Stimulated activated naive CD8-positive, alpha-beta T cell treated with anti-CD3 and anti-CD28 coated beads, Interleukin-15, Interleukin-2, amounts not matched to agents 100 ng/mL and 50 ng/mL, for 24 hours (primary cell): Measurements from ENCODE around the gene NID2.
A peak's percentile ranks its signal among the peaks of the same experiment; 100 is the strongest.

Source experiments
- H3K27ac Mint-ChIP-seq: one replicate; pipeline ENCODE4 v1.8.0; 2021; ENCODE audit warnings: mild to moderate bottlenecking, mixed read lengths
- H3K27me3 Mint-ChIP-seq: one replicate; pipeline ENCODE4 v1.8.0; 2021; ENCODE audit warnings: mixed read lengths
- H3K36me3 Mint-ChIP-seq: one replicate; pipeline ENCODE4 v1.8.0; 2021; ENCODE audit warnings: low read depth, mixed read lengths
- H3K4me1 Mint-ChIP-seq: one replicate; pipeline ENCODE4 v1.8.0; 2021; ENCODE audit warnings: low read depth, mixed read lengths
- H3K4me3 Mint-ChIP-seq: one replicate; pipeline ENCODE4 v1.8.0; 2021; ENCODE audit warnings: mild to moderate bottlenecking, mixed read lengths
- H3K9me3 Mint-ChIP-seq: one replicate; pipeline ENCODE4 v1.8.0; 2021; ENCODE audit warnings: mixed read lengths

The NID2 gene

GRCh38 chr14:51999084-51999483, 69.8 kb downstream of the NID2 start:
- no peak overlapping the region for H3K4me3 Mint-ChIP-seq
- H3K9me3 Mint-ChIP-seq, result no peaks in the 10 kb centered on the region
- peaks cover 80% of the 10 kb centered on the region for H3K36me3 Mint-ChIP-seq
- no peaks in the 10 kb centered on the region for H3K27me3 Mint-ChIP-seq
- H3K27ac Mint-ChIP-seq, result no peak overlapping the region
- H3K4me1 Mint-ChIP-seq, result peaks cover 19% of the 10 kb centered on the region

DNA sequence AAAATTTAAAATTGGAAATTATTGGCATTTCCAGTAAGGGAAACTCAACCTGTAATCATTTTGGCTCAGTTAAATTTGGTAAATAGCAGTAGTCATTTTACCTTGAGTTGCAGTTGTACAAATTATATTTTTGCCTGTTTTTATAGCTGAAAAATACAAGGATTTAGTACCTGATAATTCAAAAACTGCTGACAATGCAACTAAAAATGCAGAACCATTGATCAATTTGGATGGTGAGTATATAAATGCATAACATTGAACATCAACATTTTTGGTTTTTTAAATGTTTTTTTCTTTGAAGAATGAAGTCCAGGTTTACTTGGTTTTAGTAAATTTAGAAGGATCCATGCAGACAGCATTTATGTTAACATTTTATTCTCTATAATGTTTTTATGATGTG, 70.5 kb downstream of the NID2 start:
- Mint-ChIP-seq H3K36me3 (peaks cover 83% of the 10 kb centered on the region), H3K9me3 (no peaks in the 10 kb centered on the region), H3K27ac (no peak overlapping the region), H3K27me3 (no peaks in the 10 kb centered on the region), H3K4me1 (peaks cover 26% of the 10 kb centered on the region), H3K4me3 (no peak overlapping the region)

GRCh38 chr14:51996148-51996746, 72.6 kb downstream of the NID2 start:
- no peak overlapping the region for H3K27ac Mint-ChIP-seq
- no peaks in the 10 kb centered on the region for H3K9me3 Mint-ChIP-seq
- peaks cover 82% of the 10 kb centered on the region for H3K36me3 Mint-ChIP-seq
- H3K27me3 Mint-ChIP-seq, result no peaks in the 10 kb centered on the region
- no peak overlapping the region for H3K4me3 Mint-ChIP-seq
- H3K4me1 Mint-ChIP-seq, result peaks cover 43% of the 10 kb centered on the region

DNA sequence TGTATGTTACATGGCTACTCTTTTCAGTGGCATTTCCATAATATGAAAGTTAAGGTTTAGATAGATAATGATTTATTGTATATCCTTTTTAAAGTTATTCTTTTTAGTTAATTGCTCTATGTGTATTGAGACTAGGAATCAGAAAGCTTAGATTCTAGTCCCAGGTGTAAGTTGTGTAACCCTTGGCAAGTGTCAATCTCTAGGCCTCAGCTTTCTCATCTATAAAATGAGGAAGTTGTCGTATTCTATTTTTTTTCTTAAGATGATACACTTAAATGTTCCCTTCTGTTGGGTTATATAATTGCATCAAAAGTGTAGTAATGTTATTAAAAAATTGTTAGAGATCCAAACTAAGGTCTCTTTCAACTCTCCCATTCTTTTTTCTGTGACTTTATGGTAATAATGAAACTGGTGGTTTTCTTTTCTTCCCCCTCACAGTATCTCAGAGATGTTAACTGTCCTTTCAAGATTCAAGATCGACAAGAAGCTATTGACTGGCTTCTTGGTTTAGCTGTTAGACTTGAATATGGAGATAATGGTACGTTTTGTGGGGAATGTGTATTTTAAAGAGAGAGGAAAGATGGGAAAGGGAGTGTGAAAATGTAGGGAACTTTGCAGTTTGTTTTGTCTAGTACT, 75.5 kb downstream of the NID2 start:
- H3K4me3 Mint-ChIP-seq, result no peak overlapping the region
- H3K4me1 Mint-ChIP-seq, result peaks cover 59% of the 10 kb centered on the region
- H3K36me3 Mint-ChIP-seq, result peaks cover 64% of the 10 kb centered on the region
- no peaks in the 10 kb centered on the region for H3K9me3 Mint-ChIP-seq
- no peaks in the 10 kb centered on the region for H3K27me3 Mint-ChIP-seq
- H3K27ac Mint-ChIP-seq, result peak overlapping the region; percentile 4

DNA sequence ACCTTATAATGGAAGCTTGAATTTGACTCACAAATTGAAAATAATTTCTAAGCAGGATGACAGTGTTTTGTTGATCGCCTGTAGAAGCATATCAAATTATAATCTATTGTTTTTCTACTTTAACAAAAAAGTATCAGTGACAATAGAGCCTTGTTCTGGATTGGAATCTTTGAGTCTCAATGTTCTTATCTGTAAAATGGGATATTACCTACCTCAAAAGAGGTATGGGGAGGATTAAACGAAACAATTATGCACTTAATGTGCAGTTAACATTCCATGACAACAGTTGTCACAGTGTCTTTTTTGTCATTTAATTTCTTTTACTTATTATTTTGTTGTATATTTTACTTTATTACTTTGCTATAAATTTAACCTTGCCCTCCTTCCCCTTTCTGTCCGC, 78.4 kb downstream of the NID2 start:
- Mint-ChIP-seq H3K4me1 (peaks cover 52% of the 10 kb centered on the region), H3K9me3 (no peaks in the 10 kb centered on the region), H3K4me3 (peak overlapping the region; percentile 98), H3K27ac (no peak overlapping the region), H3K36me3 (peaks cover 47% of the 10 kb centered on the region), H3K27me3 (no peaks in the 10 kb centered on the region)

DNA sequence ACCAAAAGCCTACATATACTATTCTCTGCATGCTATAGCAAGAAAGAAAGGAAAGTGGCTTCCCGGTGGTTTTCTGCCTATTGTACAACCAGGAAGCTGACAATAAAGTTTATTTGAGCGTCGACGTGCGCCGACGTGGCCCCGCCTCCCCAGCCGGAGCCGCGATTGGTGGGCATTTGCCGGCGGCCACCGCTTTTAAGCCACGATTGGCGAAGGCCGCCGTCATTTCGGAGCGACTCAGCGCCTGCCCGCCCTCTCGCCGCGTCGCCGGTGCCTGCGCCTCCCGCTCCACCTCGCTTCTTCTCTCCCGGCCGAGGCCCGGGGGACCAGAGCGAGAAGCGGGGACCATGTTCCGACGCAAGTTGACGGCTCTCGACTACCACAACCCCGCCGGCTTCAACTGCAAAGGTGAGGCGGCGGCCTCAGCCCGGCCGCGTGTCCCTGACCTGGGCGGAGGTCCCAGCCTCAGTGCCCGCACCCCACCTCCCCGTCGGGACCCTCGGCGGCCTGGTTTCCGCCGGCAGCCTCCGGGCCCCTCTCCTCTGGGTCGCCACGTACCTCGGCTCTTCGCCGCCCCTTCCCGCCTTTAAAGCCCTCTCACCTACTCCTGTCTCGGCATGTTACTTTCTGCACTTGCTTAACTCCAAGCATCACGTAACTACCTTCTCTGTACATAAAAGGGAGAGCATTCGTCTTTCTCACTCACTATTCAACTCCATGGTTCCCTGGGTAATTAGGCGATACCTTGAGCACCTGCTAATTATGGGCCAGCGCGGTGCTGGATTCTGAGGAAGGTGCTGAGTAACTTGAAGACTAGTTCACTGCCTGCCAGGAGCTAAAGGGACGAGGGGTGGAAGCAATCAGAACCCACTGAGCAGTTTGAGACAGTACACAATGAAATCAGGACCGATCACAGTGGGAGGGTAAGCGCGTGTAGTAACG, 79.3 kb downstream of the NID2 start, which contains the start of gene RTRAF:
TSS of gene RTRAF (plus strand) at position 254 of the 942 bp plus-strand sequence. CDS start at position 348, 94 bp downstream.
- Mint-ChIP-seq H3K27ac (peak within 1 kb of the TSS; percentile 95), H3K27me3 (no peaks in the 10 kb centered on the region), H3K36me3 (peaks cover 38% of the 10 kb centered on the region), H3K4me3 (peak within 1 kb of the TSS; percentile 98), H3K9me3 (no peaks in the 10 kb centered on the region), H3K4me1 (peaks cover 49% of the 10 kb centered on the region)

DNA sequence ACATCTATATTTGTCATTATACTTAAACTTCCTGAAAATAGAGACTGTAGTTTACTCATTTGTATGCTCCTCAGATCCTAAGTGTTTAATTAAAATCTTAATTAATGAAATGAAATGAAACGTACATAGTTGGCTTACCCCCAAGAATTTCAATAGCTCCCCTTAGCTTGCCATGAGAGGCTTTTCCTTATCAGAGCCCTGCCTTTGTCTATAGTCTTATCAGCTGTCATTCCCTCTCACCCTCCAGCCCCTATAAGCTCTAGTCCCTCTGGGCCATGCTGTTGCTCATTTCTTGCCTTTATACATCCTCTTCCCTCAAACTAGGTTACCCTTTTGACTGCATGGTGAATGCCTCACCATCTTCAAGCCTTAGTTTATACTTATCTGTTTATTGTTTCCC, 80.6 kb downstream of the NID2 start:
- Mint-ChIP-seq H3K4me1 (peaks cover 37% of the 10 kb centered on the region), H3K36me3 (peaks cover 25% of the 10 kb centered on the region), H3K27me3 (no peaks in the 10 kb centered on the region), H3K9me3 (no peaks in the 10 kb centered on the region), H3K4me3 (peak overlapping the region; percentile 98), H3K27ac (peak overlapping the region; percentile 89)

DNA sequence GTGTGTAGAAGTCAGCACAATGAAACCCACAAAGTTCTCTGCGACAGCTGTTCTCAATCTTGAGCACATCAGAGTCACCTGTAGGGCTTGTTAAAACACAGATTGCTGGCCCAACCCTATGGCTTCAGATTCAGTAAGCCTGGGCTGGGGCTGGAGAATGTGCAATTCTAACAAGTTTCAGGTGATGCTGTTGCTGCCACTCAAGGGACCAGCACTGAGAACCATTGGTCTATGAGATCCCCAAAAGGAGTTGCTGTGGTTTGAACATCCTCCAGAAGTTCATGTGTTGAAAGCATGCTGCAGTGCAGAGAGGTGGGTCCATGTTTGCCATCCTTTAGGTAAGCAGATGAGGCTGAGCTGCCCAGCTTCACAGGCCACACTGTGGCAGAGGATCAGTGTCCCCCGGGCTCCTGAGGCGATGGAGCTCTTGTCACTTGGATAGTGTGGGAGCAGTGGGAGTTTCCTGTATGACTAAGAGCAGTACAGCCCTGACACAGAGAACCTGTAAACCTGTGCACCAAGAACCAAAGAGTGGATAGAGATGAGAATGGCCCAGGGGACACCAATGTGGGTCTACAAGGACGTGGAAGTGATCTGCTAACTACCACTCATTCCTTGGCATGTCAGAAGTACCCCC, 87.5 kb downstream of the NID2 start:
- H3K36me3 Mint-ChIP-seq, result no peaks in the 10 kb centered on the region
- H3K4me1 Mint-ChIP-seq, result no peaks in the 10 kb centered on the region
- no peak overlapping the region for H3K27ac Mint-ChIP-seq
- H3K4me3 Mint-ChIP-seq, result no peak overlapping the region
- H3K27me3 Mint-ChIP-seq, result no peaks in the 10 kb centered on the region
- H3K9me3 Mint-ChIP-seq, result no peaks in the 10 kb centered on the region

- no peaks in the 10 kb centered on the region for H3K4me1 Mint-ChIP-seq
- no peaks in the 10 kb centered on the region for H3K27me3 Mint-ChIP-seq
- no peak overlapping the region for H3K4me3 Mint-ChIP-seq
- H3K36me3 Mint-ChIP-seq, result no peaks in the 10 kb centered on the region
- H3K27ac Mint-ChIP-seq, result no peak overlapping the region
- H3K9me3 Mint-ChIP-seq, result no peaks in the 10 kb centered on the region
These were observed 89.7 kb downstream of the NID2 start for GRCh38 chr14:51979088-51979709.

DNA sequence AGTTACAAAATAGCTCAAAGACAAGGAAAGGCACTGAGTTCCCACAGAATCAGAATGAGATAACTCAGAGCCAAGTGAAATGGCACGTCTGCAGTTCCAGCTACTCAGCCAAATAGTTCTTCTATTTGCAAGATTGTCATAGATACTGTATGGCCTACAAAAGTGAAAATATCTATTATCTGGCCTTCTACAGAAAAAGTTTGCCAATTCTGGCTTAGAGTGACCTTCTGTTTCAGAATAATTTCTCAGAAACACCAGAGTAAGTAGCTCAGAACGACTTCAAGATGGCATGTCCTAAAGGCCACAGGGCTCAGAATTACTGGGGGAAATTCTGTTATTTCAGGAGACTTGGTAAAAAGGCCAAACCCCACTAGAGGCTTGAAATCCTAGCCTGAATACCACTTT, 90.2 kb downstream of the NID2 start:
- Mint-ChIP-seq H3K27ac (no peak overlapping the region), H3K36me3 (no peaks in the 10 kb centered on the region), H3K4me3 (no peak overlapping the region), H3K27me3 (no peaks in the 10 kb centered on the region), H3K4me1 (no peaks in the 10 kb centered on the region), H3K9me3 (no peaks in the 10 kb centered on the region)

DNA sequence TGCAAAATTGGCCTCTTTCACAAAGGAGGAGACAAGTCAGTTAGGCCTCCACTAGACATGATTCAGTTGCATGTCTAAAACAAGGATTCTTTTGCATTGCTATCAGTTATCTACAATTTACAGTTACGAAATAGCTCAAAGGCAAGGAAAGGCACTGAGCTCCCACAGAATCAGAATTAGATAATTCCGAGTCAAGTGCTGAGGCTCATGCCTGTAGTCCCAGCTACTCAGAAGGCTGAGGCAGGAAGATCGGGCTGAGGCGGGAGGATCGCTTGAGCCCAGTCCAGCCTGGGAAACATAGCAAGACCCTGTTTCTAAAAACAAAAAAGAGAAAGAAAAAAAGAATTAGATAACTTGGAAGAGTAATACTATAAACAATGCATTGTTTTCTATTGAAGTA, 91.8 kb downstream of the NID2 start:
- Mint-ChIP-seq H3K4me1 (no peaks in the 10 kb centered on the region), H3K9me3 (no peaks in the 10 kb centered on the region), H3K27me3 (no peaks in the 10 kb centered on the region), H3K27ac (no peak overlapping the region), H3K4me3 (no peak overlapping the region), H3K36me3 (no peaks in the 10 kb centered on the region)

- no peak overlapping the region for H3K4me3 Mint-ChIP-seq
- H3K36me3 Mint-ChIP-seq, result peaks cover 6% of the 10 kb centered on the region
- peak overlapping the region; percentile 26 for H3K27ac Mint-ChIP-seq
- no peaks in the 10 kb centered on the region for H3K9me3 Mint-ChIP-seq
- H3K4me1 Mint-ChIP-seq, result no peaks in the 10 kb centered on the region
- H3K27me3 Mint-ChIP-seq, result no peaks in the 10 kb centered on the region
These were observed 96.3 kb downstream of the NID2 start for GRCh38 chr14:51972566-51972965.

- Mint-ChIP-seq H3K9me3 (no peaks in the 10 kb centered on the region), H3K4me1 (no peaks in the 10 kb centered on the region), H3K4me3 (no peak overlapping the region), H3K27ac (no peak overlapping the region), H3K36me3 (peaks cover 6% of the 10 kb centered on the region), H3K27me3 (no peaks in the 10 kb centered on the region)
These were observed 98.9 kb downstream of the NID2 start for GRCh38 chr14:51969852-51970540.

DNA sequence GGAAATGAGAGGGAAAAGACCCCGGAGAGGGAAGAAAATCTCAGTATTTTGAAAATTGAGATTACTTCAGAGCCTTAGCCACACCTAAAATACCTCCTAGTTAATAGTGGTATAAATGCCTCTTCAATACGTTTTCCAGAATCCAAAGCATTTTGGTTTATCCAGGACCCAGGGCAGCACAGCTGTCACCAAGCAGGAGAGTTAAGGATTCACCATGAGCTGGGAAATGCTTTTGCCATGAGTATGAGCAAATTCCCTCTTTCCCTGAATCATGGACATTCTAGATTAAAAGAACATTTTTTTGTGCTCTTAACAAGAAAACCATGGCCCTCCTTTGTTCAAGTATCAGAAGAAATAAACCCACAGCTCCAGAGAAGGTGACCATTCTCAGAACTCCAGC, 101.3 kb downstream of the NID2 start:
- Mint-ChIP-seq H3K27ac (no peak overlapping the region), H3K4me1 (peaks cover 15% of the 10 kb centered on the region), H3K27me3 (no peaks in the 10 kb centered on the region), H3K4me3 (no peak overlapping the region), H3K36me3 (peaks cover 20% of the 10 kb centered on the region), H3K9me3 (no peaks in the 10 kb centered on the region)
